Measurements from ENCODE around the gene MAP3K5.
"Not testable (repeated sequence)": the region's sequence is repeated elsewhere in the genome, so short reads cannot be mapped to it uniquely, and the experiment has no call there.

MAP3K5 gene

GRCh38 chr6:136611133-136611532 lies 181.1 kb downstream of the MAP3K5 start:
- no peak for DNase-seq (ENCODE audit: low read depth, low spot score)

GRCh38 chr6:136609873-136610706 lies 182.2 kb downstream of the MAP3K5 start:
- DNase-seq (ENCODE audit: low read depth, low spot score) = peak; percentile 88

- DNase-seq (ENCODE audit: low read depth, low spot score) = no peak
Observed at GRCh38 chr6:136608991-136609390, 183.3 kb downstream of the MAP3K5 start.

GRCh38 chr6:136607932-136608772 lies 184.1 kb downstream of the MAP3K5 start:
- no peak for DNase-seq (ENCODE audit: low read depth, low spot score)

- DNase-seq (ENCODE audit: low read depth, low spot score) = no peak
Observed at GRCh38 chr6:136607204-136607931, 184.9 kb downstream of the MAP3K5 start.

GRCh38 chr6:136604928-136605510 lies 187.3 kb downstream of the MAP3K5 start:
- DNase-seq (ENCODE audit: low read depth, low spot score) = no peak

- no peak for DNase-seq (ENCODE audit: low read depth, low spot score)
Observed at GRCh38 chr6:136604328-136604825, 187.9 kb downstream of the MAP3K5 start.

GRCh38 chr6:136600818-136601217 lies 191.5 kb downstream of the MAP3K5 start:
- peak; percentile 35 for DNase-seq (ENCODE audit: low read depth, low spot score)

- DNase-seq (ENCODE audit: low read depth, low spot score) = no peak
Observed at GRCh38 chr6:136599329-136600011, 192.8 kb downstream of the MAP3K5 start.

- DNase-seq (ENCODE audit: low read depth, low spot score) = no peak
Observed at GRCh38 chr6:136598048-136598447, 194.2 kb downstream of the MAP3K5 start.

GRCh38 chr6:136594671-136595070 lies 197.6 kb downstream of the MAP3K5 start:
- DNase-seq (ENCODE audit: low read depth, low spot score) = no peak

- peak; percentile 68 for DNase-seq (ENCODE audit: low read depth, low spot score)
Observed at GRCh38 chr6:136593748-136594490, 198.4 kb downstream of the MAP3K5 start.

GRCh38 chr6:136592930-136593673 lies 199.2 kb downstream of the MAP3K5 start:
- no peak for DNase-seq (ENCODE audit: low read depth, low spot score)

- DNase-seq (ENCODE audit: low read depth, low spot score) = no peak
Observed at GRCh38 chr6:136591617-136592016, 200.7 kb downstream of the MAP3K5 start.

GRCh38 chr6:136590846-136591245 lies 201.4 kb downstream of the MAP3K5 start:
- not testable (repeated sequence) for DNase-seq (ENCODE audit: low read depth, low spot score)

- DNase-seq (ENCODE audit: low read depth, low spot score) = no peak
Observed at GRCh38 chr6:136587527-136587926, 204.8 kb downstream of the MAP3K5 start.

- DNase-seq (ENCODE audit: low read depth, low spot score) = peak; percentile 45
Observed at GRCh38 chr6:136586295-136586694, 206.0 kb downstream of the MAP3K5 start.

GRCh38 chr6:136585523-136585922 lies 206.8 kb downstream of the MAP3K5 start:
- not testable (repeated sequence) for DNase-seq (ENCODE audit: low read depth, low spot score)

GRCh38 chr6:136584290-136584689 lies 208.0 kb downstream of the MAP3K5 start:
- DNase-seq (ENCODE audit: low read depth, low spot score) = not testable (repeated sequence)
